GM19239 (cell line): ENCODE measurements around the gene OVCA2.

Experiments
- DNase-seq: peaks from one replicate; pipeline ENCODE4 v3.0.0; 2011; ENCODE audit warnings: low spot score; ENCODE audit not compliant: insufficient read length
- FAIRE-seq: peaks from 2 replicates; lab custom pipeline; 2011; peaks lifted over from hg19 to GRCh38; lab: Jason Lieb, UNC

The OVCA2 gene

GRCh38 chr17:2041561-2042389, at the start of gene OVCA2:
Gene OVCA2 (plus strand): TSS chr17:2042022. CDS start chr17:2042048, 26 bp downstream.
- FAIRE-seq = peak; percentile 99
- DNase-seq = peak; percentile 96

DNA sequence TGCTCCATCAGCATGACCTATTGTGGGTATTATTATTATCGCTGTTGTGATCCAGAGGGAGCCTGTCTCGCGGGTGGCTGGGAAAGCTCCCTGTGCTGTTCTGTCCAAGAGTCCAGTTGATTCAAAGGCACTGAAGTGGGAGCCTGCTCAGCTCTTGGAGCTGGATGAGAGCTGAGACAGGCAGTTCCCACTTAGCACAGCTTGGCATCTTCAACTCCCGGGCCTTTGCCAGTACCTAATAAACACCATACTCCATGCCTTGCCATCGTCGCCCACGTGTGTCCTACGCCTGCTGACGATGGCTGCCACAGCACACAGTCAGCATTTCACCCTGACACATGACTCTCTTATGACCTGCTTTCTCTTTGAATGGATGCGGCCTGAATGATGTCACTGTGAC, 49.3 kb upstream of the OVCA2 start:
- FAIRE-seq = no peak
- DNase-seq = no peak

GRCh38 chr17:1994707-1995106, 47.1 kb upstream of the OVCA2 start:
- FAIRE-seq (no peak), DNase-seq (no peak)

- FAIRE-seq (no peak), DNase-seq (no peak)
Observed at GRCh38 chr17:1995321-1995892, 46.4 kb upstream of the OVCA2 start.

- DNase-seq (no peak), FAIRE-seq (no peak)
Observed at GRCh38 chr17:1995907-1996799, 45.7 kb upstream of the OVCA2 start.

- FAIRE-seq = no peak
- DNase-seq = no peak
Observed at GRCh38 chr17:1996800-1997288, 45.0 kb upstream of the OVCA2 start.

GRCh38 chr17:1997289-1997926, 44.4 kb upstream of the OVCA2 start:
- no peak for FAIRE-seq

DNA sequence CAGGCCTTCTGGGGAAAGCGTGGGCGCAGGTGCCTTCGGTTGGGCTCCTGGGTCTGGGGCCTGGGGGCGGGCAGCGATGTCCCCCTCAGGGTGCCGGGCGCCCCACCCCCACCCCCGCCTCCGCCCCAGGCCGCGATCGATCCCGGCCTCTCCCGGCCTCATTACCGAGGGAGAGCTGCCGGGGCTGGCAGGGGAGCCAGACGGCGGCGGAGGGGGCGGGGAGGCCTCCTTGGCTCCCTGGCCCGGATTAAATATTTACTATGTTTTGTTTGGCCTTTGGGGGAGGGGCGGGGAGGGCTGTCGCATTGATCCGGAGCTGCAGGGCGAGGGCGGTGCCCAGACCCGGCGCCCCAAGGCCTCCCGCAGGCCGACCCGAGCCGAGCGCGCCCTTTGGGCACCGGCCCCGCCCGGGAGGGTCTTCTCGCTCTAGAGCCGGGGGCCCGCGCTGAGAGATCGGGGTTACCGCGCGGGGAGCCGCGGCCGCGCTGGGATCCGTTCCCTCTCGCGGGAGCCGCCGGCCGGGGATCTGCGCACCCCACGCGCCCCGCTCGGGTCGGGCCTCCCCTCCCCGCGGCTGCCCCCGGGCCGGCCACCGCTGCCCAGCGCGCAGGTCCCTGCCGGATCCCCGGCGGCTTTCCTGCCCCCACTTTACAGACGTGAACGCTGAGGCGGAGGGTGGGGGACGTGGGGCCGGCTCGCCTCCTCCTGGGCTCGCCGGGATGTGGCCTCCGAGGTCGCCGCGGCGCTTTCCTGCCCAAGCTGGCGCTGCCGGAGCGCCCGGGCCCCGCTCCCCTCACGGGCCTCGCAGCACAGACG, 43.7 kb upstream of the OVCA2 start:
- FAIRE-seq (no peak), DNase-seq (no peak)

More at GRCh38 chr17:1997289-1997926, 44.4 kb upstream of the OVCA2 start:
- no peak for DNase-seq

- DNase-seq = no peak
- no peak for FAIRE-seq
Observed at GRCh38 chr17:1999557-2000251, 42.1 kb upstream of the OVCA2 start.

- FAIRE-seq (no peak), DNase-seq (no peak)
Observed at GRCh38 chr17:2002767-2003329, 39.0 kb upstream of the OVCA2 start.

DNA sequence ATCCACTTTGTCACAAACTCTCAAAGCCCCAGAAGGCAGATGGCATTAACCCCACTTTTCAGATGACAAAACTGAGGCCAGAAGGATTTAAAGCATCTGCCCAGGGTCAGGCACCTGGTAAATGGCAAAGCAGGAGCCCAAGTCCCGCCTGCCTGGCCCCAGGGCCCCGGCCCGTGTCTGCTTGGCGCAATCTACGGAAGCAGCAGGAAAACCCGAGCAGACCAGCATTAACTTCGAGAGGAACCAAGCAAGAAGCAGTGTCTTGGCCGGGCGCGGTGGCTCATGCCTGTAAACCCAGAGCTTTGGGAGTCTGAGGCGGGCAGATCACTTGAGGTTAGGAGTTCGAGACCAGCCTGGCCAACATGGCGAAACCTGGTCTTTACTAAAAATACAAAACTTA, 38.3 kb upstream of the OVCA2 start:
- DNase-seq = no peak
- FAIRE-seq = no peak

DNA sequence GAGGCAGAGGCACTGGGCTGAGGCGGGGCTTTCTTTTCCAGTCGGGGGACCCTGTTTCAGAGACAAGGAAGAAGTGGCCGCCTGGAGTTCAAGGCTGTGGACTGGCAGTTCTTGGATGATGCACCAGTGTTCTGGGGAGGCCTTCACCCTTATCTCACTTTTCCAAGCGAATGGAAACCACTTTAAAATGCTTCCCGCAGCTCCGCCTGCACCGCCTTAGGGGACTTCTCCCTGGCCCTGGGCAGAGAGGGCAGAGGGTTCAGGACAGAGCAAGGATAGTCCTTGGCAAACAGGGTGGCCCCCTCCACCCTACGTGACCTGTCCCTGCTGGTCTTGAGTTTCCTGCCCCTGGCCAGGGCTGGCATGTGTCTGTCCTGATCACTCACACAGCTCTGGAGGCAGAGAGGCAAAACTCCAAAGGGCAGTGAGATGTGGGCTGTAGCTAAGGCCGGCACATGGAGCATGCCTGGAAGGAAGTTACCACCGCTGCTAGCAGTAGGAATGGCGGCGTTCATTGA, 37.3 kb upstream of the OVCA2 start:
- FAIRE-seq (no peak), DNase-seq (no peak)

DNA sequence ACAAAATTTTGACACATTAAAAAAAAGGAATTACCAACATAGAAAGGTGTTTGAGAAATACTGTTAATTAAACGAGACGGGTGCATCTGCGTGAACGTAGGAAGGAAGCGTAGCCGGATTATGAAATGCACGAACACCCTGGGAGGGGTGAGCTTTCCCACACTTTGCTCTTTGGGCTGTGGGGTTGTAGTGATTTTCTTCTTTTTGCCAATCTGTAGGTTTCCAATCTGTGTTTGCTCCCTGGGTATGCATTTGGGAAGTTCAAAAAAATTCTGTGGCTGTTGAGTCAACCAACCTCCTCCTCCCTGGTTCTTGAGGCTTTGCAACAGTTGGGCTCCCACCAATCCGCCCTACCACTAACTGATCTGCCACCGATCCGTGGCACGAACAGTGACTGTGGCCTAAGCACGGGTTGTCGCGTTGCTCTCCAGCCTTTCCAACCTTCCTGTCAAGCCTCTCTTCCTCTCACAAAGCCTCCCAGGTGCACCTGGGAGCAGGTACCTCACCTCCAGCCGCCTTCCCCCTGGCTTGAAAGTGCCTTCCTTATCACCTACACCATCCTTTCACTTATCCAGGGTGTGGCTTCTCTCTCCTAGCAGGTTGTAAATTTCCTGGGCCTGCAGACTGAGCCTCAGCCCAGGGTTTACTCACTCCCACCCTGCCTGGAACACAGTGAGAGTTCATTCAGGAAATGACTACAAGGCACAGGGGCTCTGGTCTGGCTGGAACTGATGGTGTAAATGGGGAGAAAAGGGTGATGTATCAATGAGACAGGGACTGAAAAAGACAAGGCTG, 33.3 kb upstream of the OVCA2 start:
- no peak for FAIRE-seq
- DNase-seq = no peak

DNA sequence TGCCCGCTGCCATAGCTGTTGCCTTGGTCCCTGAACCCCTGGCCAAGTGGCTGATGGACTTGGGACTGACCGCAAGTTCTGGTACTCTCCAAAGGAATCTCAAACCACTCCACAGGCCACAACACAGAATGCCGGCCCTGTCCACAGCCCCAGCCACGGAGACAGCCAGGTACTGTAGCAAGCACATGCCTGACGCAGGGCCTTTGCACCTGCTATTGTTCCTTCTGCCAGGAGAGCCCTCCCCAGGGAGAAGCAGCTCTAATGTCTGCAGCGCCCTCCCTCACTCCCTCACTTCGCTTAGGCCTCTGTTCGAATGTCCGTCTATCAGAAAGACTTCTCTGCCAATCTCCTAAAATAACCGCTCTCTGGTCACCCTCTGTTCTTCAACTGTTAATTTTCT, 32.1 kb upstream of the OVCA2 start:
- FAIRE-seq = no peak

DNA sequence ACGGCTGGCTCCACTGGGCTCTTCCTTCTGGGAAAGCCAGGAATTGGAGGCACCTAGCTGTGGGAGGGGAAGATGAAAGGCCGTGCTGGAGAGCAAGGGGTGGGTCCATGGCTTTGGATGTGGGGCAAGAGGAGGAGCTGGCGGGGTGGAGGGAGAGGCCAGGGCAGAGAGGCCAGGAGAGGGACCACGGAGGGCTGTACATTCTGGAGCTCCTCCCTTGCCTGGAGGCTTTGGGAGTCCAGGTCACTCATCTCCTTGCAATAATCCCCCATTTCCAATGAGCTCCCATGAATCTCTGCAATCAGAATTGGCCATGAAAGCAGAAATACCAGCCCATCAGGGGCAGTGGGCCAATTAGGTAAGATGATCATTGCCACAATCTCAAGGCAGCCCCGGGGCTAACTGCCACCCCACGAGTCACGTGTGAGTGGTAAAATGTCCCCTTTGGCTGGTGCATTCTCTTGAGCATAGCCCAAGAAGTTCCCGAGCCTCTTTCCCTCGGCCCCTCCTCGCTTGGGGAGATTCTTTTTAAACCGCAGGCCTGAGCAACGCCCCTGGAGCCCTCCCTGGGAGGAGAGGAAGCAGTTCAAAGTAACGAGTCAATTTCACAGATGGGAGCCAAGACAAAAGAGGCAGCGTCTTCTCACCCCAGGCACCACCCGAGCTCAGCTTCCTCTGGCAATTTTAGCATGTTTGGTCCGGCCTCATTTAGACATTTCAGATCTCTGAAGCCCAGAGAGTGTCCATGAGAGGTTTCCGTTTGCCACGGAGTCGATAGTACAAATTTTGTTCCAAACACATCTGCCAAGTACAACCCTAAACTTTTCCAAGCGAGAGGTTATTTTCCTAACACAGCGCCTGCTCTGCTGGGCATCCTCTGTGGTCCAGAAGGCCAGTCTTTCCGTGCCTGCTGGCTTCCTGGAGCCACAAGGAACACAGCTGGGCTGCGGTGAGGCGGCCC, 30.1 kb upstream of the OVCA2 start:
- DNase-seq (no peak), FAIRE-seq (no peak)

More for the DNA sequence above, 32.1 kb upstream of the OVCA2 start:
- DNase-seq = no peak

DNA sequence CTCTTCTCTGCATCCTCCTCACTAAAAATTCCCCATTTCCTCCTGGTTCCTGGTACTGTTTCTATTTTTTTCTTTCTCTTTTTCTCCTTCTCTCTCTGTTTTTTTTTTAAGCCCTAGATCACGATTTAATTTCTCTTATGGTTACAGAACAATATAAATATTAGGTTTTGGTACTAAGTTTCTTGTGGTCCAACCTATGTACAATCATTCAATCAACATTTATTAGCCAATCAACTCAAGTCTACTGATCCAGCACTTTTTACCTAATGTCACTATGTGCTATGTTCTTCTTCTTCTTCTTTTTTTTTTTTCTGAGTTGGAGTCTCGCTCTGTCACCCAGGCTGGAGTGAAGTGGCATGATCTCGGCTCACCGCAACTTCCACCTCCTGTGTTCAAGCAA, 29.3 kb upstream of the OVCA2 start:
- no peak for DNase-seq
- no peak for FAIRE-seq
